ENCODE measurements around the gene TMCC1.

Gene TMCC1

DNA sequence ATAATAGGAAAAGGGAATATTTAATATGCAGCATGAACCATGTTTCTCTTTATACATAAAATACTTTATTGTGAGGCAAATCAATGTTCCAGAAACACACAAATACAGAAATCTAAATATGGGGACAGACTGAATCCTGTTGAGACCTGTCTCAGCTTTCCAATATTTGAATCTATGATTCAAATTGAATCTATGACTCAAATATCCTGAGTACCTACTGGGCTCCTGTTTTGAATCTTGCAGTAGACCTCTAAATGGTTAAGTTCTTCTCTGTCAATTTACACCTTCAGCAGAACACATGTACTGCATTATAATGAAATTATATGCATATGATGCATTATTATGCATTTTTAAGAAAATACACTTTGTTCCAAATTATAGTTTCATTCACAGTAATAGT lies 143.8 kb downstream of the TMCC1 start:
- no peak for DNase-seq (ENCODE audit: low read depth)
- no peak overlapping the region for H3K4me3 ChIP-seq (ENCODE audit: low read depth, low read length)
- TF ChIP-seq CTCF (IDR thresholded peaks at IDR 0.05; ENCODE audit: control insufficient read depth, extremely low read depth, insufficient read depth), result no peak

DNA sequence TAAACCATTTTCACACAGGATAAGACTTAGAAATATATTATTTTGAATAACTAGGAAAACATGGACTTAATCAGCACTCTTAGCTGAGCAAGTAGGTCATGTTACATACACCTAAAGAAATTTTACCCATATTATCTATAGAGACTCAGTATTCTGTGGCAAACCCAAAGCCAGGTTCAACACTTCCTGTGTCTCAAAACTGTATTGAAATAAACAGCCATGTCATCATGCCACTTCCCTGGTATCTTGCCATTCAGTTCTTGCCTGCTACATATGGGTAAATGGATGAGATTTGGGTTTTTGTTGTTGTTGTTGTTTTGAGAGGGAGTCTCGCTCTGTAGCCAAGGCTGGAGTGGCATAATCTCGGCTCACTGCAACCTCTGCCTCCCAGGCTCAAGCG lies 145.5 kb downstream of the TMCC1 start:
- DNase-seq (ENCODE audit: low read depth), result no peak
- H3K4me3 ChIP-seq (ENCODE audit: low read depth, low read length), result no peak overlapping the region

GRCh38 chr3:129747136-129747535 lies 146.4 kb downstream of the TMCC1 start:
- no peak for DNase-seq (ENCODE audit: low read depth)
- no peak for TF ChIP-seq CTCF (IDR thresholded peaks at IDR 0.05; ENCODE audit: control insufficient read depth, extremely low read depth, insufficient read depth)

More for the DNA sequence above, 145.5 kb downstream of the TMCC1 start:
- no peak for TF ChIP-seq CTCF (IDR thresholded peaks at IDR 0.05; ENCODE audit: control insufficient read depth, extremely low read depth, insufficient read depth)

DNA sequence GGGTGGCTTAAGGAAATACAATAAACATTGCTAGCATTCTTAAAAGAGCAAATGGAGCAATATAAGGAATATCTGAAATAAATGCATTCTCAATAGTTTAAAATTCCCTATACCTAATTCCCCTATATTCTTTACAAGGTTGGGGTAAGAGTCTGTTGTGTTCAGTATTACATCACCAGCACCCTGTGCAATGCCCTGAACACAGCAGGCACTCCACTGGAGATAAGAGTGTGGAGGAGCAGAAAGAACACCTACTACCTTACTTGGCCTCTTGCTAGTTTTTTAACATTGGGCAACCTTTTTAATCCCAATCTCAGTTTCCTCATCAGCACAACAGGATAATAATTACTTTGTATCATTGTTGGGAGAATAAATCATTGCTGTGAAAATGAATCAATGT lies 146.9 kb downstream of the TMCC1 start:
- H3K4me3 ChIP-seq (ENCODE audit: low read depth, low read length), result no peak overlapping the region
- TF ChIP-seq CTCF (IDR thresholded peaks at IDR 0.05; ENCODE audit: control insufficient read depth, extremely low read depth, insufficient read depth), result no peak
- DNase-seq (ENCODE audit: low read depth), result no peak

More at GRCh38 chr3:129747136-129747535, 146.4 kb downstream of the TMCC1 start:
- H3K4me3 ChIP-seq (ENCODE audit: low read depth, low read length), result no peak overlapping the region

DNA sequence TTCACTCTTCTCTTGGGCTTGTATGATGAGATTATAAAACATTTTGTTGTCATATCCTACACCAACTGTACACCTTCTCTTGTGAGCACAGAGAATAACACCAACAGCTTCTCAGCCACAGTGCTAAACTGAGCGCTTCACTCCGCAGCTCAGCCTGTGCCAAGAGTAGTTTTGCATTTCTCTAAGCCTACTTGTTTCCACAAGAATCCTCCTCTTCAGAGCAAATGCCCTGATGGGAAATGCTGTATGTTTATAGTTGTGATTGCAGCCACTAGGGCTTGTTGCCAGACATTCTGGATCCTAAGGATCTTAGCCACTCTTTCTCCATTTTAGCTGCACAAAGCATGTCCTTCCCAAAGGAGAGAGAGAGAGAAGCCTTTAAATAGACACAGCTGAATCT lies 148.3 kb downstream of the TMCC1 start:
- no peak overlapping the region for H3K4me3 ChIP-seq (ENCODE audit: low read depth, low read length)
- DNase-seq (ENCODE audit: low read depth), result no peak
- TF ChIP-seq CTCF (IDR thresholded peaks at IDR 0.05; ENCODE audit: control insufficient read depth, extremely low read depth, insufficient read depth), result no peak

- DNase-seq (ENCODE audit: low read depth), result no peak
- TF ChIP-seq CTCF (IDR thresholded peaks at IDR 0.05; ENCODE audit: control insufficient read depth, extremely low read depth, insufficient read depth), result no peak
- H3K4me3 ChIP-seq (ENCODE audit: low read depth, low read length), result no peak overlapping the region
Observed at GRCh38 chr3:129741794-129742193, 151.7 kb downstream of the TMCC1 start.

- DNase-seq (ENCODE audit: low read depth), result no peak
- TF ChIP-seq CTCF (IDR thresholded peaks at IDR 0.05; ENCODE audit: control insufficient read depth, extremely low read depth, insufficient read depth), result no peak
- no peak overlapping the region for H3K4me3 ChIP-seq (ENCODE audit: low read depth, low read length)
Observed at GRCh38 chr3:129740090-129740489, 153.4 kb downstream of the TMCC1 start.

All from LNCaP clone FGC (cell line).